AG09309 (cell line): ENCODE results near the gene EDN2.

ENCODE experiments used
- DNase-seq: peaks from one replicate; pipeline ENCODE4 v3.0.0-alpha.2; 2010; ENCODE audit warnings: low read depth
- H3K4me3 ChIP-seq: 2 replicates; pipeline ENCODE4 v1.5.1; 2011; ENCODE audit warnings: mild to moderate bottlenecking, low read depth, low read length, moderate library complexity; ENCODE audit not compliant: control insufficient read depth
- CTCF ChIP-seq: IDR thresholded peaks from 2 replicates; pipeline ENCODE4 v1.5.1; 2011; ENCODE audit warnings: mild to moderate bottlenecking, low read depth, low read length, inconsistent platforms; ENCODE audit not compliant: insufficient read depth, control insufficient read depth; ENCODE audit errors: missing control alignments

Gene EDN2

GRCh38 chr1:41436281-41437010, 48.0 kb downstream of the EDN2 start:
- no peak for DNase-seq
- no peak for TF ChIP-seq CTCF
- H3K4me3 ChIP-seq: no peak overlapping the region

- H3K4me3 ChIP-seq: no peak overlapping the region
- no peak for TF ChIP-seq CTCF
- no peak for DNase-seq
Measured at GRCh38 chr1:41435570-41436178, 48.8 kb downstream of the EDN2 start.

- TF ChIP-seq CTCF: no peak
- H3K4me3 ChIP-seq: no peak overlapping the region
- no peak for DNase-seq
Measured at GRCh38 chr1:41434748-41435449, 49.6 kb downstream of the EDN2 start.

DNA sequence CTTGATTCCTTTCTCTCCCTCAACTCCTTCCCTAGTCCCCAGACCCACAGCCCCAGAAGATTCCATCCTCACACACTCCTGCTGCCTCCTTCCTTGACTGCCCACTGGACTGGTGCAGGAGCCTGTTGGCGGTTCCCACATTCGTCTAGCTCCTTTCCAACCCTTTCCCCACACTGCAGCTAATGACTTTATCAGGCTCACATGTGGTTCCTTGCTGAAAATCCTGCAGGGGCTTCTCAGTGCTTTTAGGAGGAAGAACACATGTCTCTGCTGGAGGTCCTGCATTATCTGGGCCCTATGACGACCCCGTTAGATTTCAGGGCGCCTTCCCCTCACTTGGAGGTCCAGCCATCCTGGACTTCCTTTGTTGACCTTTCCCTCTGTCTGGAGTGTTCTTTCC, 50.2 kb downstream of the EDN2 start:
- no peak overlapping the region for H3K4me3 ChIP-seq
- no peak for DNase-seq
- no peak for TF ChIP-seq CTCF

DNA sequence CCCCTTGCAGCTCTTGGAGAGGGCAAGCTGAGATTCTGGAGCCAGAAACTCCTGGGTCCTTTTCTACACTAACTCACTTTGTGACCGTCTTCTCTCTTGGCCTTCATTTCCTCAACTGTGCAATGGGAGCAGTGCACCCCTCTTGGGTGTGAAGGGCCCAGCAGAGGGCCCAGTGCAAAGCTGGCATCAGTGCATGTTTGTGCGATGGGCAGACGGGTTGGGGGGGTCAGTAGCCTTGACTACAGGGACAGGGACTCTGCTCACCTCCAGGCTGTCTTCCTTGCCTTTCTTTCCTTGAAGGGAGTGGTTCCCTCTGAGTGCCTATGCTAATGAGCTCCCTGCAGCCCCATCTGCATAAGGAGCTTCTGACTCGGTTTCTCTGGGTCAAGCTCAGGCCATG, 51.0 kb downstream of the EDN2 start:
- DNase-seq: no peak

More for the DNA sequence above, 51.0 kb downstream of the EDN2 start:
- TF ChIP-seq CTCF: no peak
- H3K4me3 ChIP-seq: no peak overlapping the region
